ENCODE measurements around the gene USP48. TPM values are rescaled to one million over a fixed set of nuclear protein-coding genes. Genes with fewer than 3 reads are reported as not detected.

Gene USP48
- total RNA-seq, 1 experiment from 2014 or later = 84.8 TPM

GRCh38 chr1:21673277-21673780 is 109.6 kb downstream of the USP48 start:
- no peak overlapping the region for H3K27ac ChIP-seq (ENCODE audit: insufficient read length, low read depth, low read length)

More at GRCh38 chr1:21673277-21673780, 109.6 kb downstream of the USP48 start:
- H3K4me2 ChIP-seq (ENCODE audit: insufficient read depth, insufficient read length, low read length) = no peak overlapping the region
- H3K4ac ChIP-seq (ENCODE audit: low read depth, low read length) = no peak overlapping the region
- no peak overlapping the region for H2BK120ac ChIP-seq (ENCODE audit: low read depth, low read length, poor library complexity, severe bottlenecking)
- H3K79me1 ChIP-seq (ENCODE audit: insufficient read depth, low read depth, low read length, poor library complexity, severe bottlenecking) = no peaks in the 10 kb centered on the region
- peaks cover 12% of the 10 kb centered on the region for H3K27me3 Mint-ChIP-seq (ENCODE audit: low read depth)
- H2BK12ac ChIP-seq (ENCODE audit: insufficient read length, low read depth, low read length) = no peak overlapping the region
- no peak overlapping the region for H3K18ac ChIP-seq (ENCODE audit: insufficient read length, low read depth, low read length)
- no peaks in the 10 kb centered on the region; the same call in 1 of the 2 replicates for H3K4me1 ChIP-seq (ENCODE audit: insufficient read depth, low read length)
- no peak overlapping the region for H3K56ac ChIP-seq (ENCODE audit: insufficient read length, low read depth, low read length)
- H3K27ac Mint-ChIP-seq = peak overlapping the region in 1 of 3 experiments; percentile 51; a peak in 2 of 7 replicates
- H3K4me1 Mint-ChIP-seq = peaks cover 33 to 38% of the 10 kb centered on the region in 2 experiments
- no peak overlapping the region for H2BK15ac ChIP-seq (ENCODE audit: low read depth, low read length)
- no peaks in the 10 kb centered on the region; the same call in 1 of the 2 replicates for H3K27me3 ChIP-seq (ENCODE audit: insufficient read depth, low read length)
- H3K14ac ChIP-seq (ENCODE audit: insufficient read depth, low read length) = no peak overlapping the region
- TF ChIP-seq CTCF (conservative IDR thresholded peaks at IDR 0.05) = no peak
- no peak overlapping the region for H3K4me3 Mint-ChIP-seq
- no peaks in the 10 kb centered on the region for H4K20me1 ChIP-seq (ENCODE audit: control insufficient read depth, insufficient read depth, insufficient read length)
- no peak overlapping the region for H4K8ac ChIP-seq (replicated peaks; ENCODE audit: insufficient read length, low read depth, low read length)
- no peak overlapping the region for H2BK20ac ChIP-seq (ENCODE audit: low read depth, low read length, poor library complexity, severe bottlenecking)
- peaks cover 14% of the 10 kb centered on the region for H3K23me2 ChIP-seq (ENCODE audit: insufficient read length, low read depth, low read length, poor library complexity, severe bottlenecking)
- DNase-seq = peak; percentile 31
- H2BK5ac ChIP-seq (ENCODE audit: insufficient read length, low read length) = no peak overlapping the region
- H2AFZ ChIP-seq (ENCODE audit: low read length) = no peak overlapping the region
- H3T11ph ChIP-seq (ENCODE audit: low read length) = no peak overlapping the region
- no CpG with 5 or more reads among the region's 9 CpGs for WGBS (ENCODE audit: extremely low coverage, insufficient read length, low lambda C conversion rate)
- H3K9me3 ChIP-seq (ENCODE audit: control insufficient read depth, low read depth, low read length) = no peaks in the 10 kb centered on the region
- no peak overlapping the region for H4K5ac ChIP-seq (ENCODE audit: insufficient read length, low read depth, low read length)
- H3K9ac ChIP-seq (ENCODE audit: extremely low read depth, insufficient read length, low read length) = no peak overlapping the region
- H2AK5ac ChIP-seq (ENCODE audit: insufficient read length, low read length) = no peak overlapping the region
- no peak overlapping the region for H4K91ac ChIP-seq (ENCODE audit: insufficient read length, low read depth, low read length)
- H3K9me3 Mint-ChIP-seq = no peaks in the 10 kb centered on the region
- H3K79me2 ChIP-seq (ENCODE audit: insufficient read depth, low read length) = no peaks in the 10 kb centered on the region
- peaks cover 0 to 7% (median 2%) of the 10 kb centered on the region in 3 experiments; a peak in 3 of 7 replicates for H3K36me3 Mint-ChIP-seq (ENCODE audit: insufficient read depth in 1 of 3, low read depth in 3 of 3)
- H3K23ac ChIP-seq (ENCODE audit: insufficient read length, low read depth, low read length) = no peak overlapping the region
